ENCODE measurements around the gene WNT2B. TPM values are rescaled to one million over a fixed set of nuclear protein-coding genes. Genes with fewer than 3 reads are reported as not detected.

WNT2B gene
- total RNA-seq, 4 donors from 2014 or later, result 2.7 to 6.3 (median 3.8) TPM

DNA sequence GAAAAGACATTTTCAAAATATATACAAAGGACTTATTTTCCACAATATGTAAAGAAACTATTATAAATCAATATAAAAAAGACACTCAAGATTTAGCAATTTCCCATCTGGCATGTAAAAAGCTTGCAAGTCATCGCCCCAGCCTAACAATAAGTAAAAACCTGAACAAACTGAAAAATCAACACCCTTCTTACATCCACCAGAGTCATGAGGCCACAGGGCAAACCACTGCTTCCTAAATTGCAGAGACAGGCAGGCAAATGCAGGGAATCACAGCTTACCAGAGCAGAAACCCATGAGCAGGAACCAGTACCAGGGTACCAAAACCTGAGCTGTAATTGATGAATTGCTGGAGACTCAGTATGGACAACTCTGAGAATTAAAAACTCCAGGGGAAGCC lies 16.7 kb upstream of the WNT2B start:
- intact Hi-C loops (cut with DNase I), result no loop called here
- Histone ChIP-seq H3K4me1 (no peaks in the 10 kb centered on the region), H3K36me3 (no peaks in the 10 kb centered on the region), H3K4me3 (no peak overlapping the region), H3K27ac (replicated peaks in 1 of 4) (no peak overlapping the region), H3K27me3 (no peaks in the 10 kb centered on the region), H3K9me3 (no peaks in the 10 kb centered on the region)
- TF ChIP-seq POLR2A (IDR thresholded peaks at IDR 0.05; ENCODE audit: low read depth) (no peak), EP300 (IDR thresholded peaks at IDR 0.05) (no peak), POLR2AphosphoS5 (IDR thresholded peaks at IDR 0.05) (no peak)
- TF ChIP-seq, protein P1, sequence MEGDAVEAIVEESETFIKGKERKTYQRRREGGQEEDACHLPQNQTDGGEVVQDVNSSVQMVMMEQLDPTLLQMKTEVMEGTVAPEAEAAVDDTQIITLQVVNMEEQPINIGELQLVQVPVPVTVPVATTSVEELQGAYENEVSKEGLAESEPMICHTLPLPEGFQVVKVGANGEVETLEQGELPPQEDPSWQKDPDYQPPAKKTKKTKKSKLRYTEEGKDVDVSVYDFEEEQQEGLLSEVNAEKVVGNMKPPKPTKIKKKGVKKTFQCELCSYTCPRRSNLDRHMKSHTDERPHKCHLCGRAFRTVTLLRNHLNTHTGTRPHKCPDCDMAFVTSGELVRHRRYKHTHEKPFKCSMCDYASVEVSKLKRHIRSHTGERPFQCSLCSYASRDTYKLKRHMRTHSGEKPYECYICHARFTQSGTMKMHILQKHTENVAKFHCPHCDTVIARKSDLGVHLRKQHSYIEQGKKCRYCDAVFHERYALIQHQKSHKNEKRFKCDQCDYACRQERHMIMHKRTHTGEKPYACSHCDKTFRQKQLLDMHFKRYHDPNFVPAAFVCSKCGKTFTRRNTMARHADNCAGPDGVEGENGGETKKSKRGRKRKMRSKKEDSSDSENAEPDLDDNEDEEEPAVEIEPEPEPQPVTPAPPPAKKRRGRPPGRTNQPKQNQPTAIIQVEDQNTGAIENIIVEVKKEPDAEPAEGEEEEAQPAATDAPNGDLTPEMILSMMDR (IDR thresholded peaks at IDR 0.05), result no peak
- 95% methylated on average over 1 of the region's 1 CpG for WGBS
- DNase-seq (ENCODE audit: extremely low spot score), result no peak

DNA sequence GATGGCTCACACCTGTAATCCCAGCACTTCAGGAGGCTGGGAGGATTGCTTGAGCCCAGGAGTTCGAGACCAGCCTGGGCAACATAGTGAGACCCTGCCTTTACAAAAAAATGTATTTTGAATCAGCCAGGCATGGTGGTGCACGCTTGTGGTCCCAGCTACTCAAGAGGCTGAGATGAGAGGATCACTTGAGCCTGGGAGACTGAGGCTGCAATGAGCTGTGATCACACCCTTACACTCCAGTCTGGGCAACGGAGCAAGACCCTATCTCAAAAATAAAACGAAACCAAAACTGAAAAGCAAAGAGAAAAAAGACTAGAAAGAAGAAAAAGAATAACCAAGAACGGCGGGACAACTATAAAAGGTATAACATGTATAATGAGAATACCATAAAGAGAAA lies 15.4 kb upstream of the WNT2B start:
- Histone ChIP-seq H3K27ac (replicated peaks in 1 of 4) (no peak overlapping the region), H3K27me3 (no peaks in the 10 kb centered on the region), H3K4me3 (no peak overlapping the region), H3K36me3 (no peaks in the 10 kb centered on the region), H3K9me3 (no peaks in the 10 kb centered on the region), H3K4me1 (no peaks in the 10 kb centered on the region)
- no peak for DNase-seq (ENCODE audit: extremely low spot score)
- intact Hi-C loops (cut with DNase I), result no loop called here
- no peak for TF ChIP-seq POLR2AphosphoS5 (IDR thresholded peaks at IDR 0.05)
- TF ChIP-seq, protein P1 (IDR thresholded peaks at IDR 0.05), result no peak
- no peak for TF ChIP-seq EP300 (IDR thresholded peaks at IDR 0.05)
- no peak for TF ChIP-seq POLR2A (IDR thresholded peaks at IDR 0.05; ENCODE audit: low read depth)
- 95% methylated on average over 6 of the region's 6 CpGs for WGBS

DNA sequence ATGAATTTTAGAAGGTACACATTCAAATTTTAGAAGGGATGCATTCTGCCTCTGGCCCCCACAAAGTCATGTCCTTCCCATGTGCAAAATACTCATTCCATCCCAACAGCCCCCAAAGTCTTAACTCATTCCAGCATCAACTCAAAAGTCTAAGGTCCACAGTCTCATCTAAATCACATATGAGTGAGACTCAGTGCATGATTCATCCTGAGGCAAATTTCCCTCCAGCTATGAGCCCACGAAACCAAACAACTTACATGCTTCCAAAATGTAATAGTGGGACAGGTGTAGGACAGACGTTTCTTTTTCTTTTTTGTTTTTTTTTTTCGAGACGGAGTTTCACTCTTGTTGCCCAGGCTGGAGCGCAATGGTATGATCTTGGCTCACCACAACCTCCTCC lies 12.5 kb upstream of the WNT2B start:
- Histone ChIP-seq H3K27me3 (no peaks in the 10 kb centered on the region), H3K27ac (replicated peaks in 1 of 4) (no peak overlapping the region), H3K36me3 (no peaks in the 10 kb centered on the region), H3K4me3 (no peak overlapping the region), H3K9me3 (no peaks in the 10 kb centered on the region), H3K4me1 (peaks cover 0 to under 1% (median 0%) of the 10 kb centered on the region in 4 donors)
- TF ChIP-seq POLR2AphosphoS5 (IDR thresholded peaks at IDR 0.05) (no peak), EP300 (IDR thresholded peaks at IDR 0.05) (no peak), POLR2A (IDR thresholded peaks at IDR 0.05; ENCODE audit: low read depth) (no peak)
- TF ChIP-seq, protein P1 (IDR thresholded peaks at IDR 0.05), result no peak
- 78% methylated on average over 5 of the region's 5 CpGs for WGBS
- no peak for DNase-seq (ENCODE audit: extremely low spot score)
- intact Hi-C loops (cut with DNase I), result no loop called here

DNA sequence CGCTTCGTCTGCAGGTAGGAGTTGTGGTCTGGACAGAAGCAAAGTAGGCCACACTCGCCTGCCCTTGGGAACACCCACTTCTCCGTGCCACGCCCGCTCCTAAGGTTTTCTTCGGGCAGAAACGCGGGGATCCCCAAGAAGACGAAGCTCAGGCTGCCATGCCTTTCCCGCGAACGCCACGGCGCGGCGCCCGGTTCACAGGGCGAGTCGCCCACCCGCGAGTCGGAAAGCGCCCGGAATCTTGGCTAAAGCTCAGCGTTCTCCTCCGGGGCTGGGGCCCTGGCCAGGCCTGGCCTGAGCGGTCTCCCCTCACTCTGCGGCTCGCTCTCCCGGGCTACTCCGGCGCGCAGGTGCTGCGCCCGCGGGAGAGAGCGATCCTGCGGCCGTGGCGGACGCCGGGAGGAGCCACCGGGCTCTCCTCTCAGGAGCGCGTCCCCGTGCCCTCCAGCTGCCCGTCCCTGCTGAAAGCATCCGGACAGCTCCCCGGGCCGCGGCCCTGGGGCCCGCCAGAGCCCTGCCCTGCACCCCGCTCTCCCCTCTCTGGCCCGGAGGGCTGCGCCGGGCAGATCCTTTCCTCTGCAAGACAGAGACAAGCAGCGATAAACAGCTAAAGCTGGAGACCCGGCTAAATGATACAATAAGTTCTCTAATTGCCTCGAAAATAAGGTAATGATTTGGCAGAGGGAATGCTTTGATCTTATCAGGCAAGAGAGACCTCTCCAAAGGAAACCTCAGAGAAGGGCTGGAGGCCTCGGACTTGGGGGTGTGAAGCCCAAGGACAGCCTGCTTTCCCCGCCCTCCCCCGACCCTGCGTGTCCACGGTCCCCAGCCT lies 6.7 kb upstream of the WNT2B start:
- TF ChIP-seq, protein P1 (IDR thresholded peaks at IDR 0.05), result peak; percentile 57 to 73 (median 57)
- TF ChIP-seq POLR2A (IDR thresholded peaks at IDR 0.05; ENCODE audit: low read depth) (no peak), POLR2AphosphoS5 (IDR thresholded peaks at IDR 0.05) (peak; percentile 9 to 55)
- H3K4me3 ChIP-seq, result peak overlapping the region; percentile 54 to 65 (median 58)
- DNase-seq (ENCODE audit: extremely low spot score), result no peak
- intact Hi-C loops (cut with DNase I), result no loop called here
- peak overlapping the region in 3 of 4 donors; percentile 16 to 37 (median 36) for H3K27ac ChIP-seq (replicated peaks in 1 of 4)
- H3K9me3 ChIP-seq, result no peaks in the 10 kb centered on the region
- H3K4me1 ChIP-seq, result peaks cover 13 to 27% (median 16%) of the 10 kb centered on the region in 4 donors
- no peaks in the 10 kb centered on the region for H3K36me3 ChIP-seq
- 8% methylated on average over 16 of the region's 65 CpGs for WGBS
- H3K27me3 ChIP-seq, result peaks cover 0 to 31% (median 0%) of the 10 kb centered on the region in 4 donors

Data from esophagus muscularis mucosa (tissue), 4 donors.